Motor neuron (in vitro differentiated cells): Measurements from ENCODE around the gene ZNF536. TPM values are rescaled to one million over a fixed set of nuclear protein-coding genes. Genes with fewer than 3 reads are reported as not detected.
A peak's percentile ranks its signal among the peaks of the same experiment; 100 is the strongest.
"Not testable (repeated sequence)": the region's sequence is repeated elsewhere in the genome, so short reads cannot be mapped to it uniquely, and the experiment has no call there.

Source experiments
- ATAC-seq, 8 experiments: fragments of 200-7000 bp; cut with Tn5 transposase; replicated peaks in 6 of 8; 2 replicates each; pipeline ENCODE4 v1.8.0; 2021; ENCODE audit warnings: mild to moderate bottlenecking in 8 of 8, moderate library complexity in 8 of 8
- H3K27ac ChIP-seq, 2 donors: fragments of 250-450 bp; sonication (Bioruptor Pico); 2 replicates each; pipeline ENCODE4 v1.9.0; 2021; ENCODE audit warnings: antibody characterized with exemption in 2 of 2, mild to moderate bottlenecking in 2 of 2, moderate library complexity in 1 of 2
- H3K4me1 ChIP-seq, 2 donors: fragments of 250-450 bp; sonication (Bioruptor Pico); replicated peaks in 1 of 2; 2 replicates each; pipeline ENCODE4 v1.6.1; 2021; ENCODE audit warnings: antibody characterized with exemption in 2 of 2, mild to moderate bottlenecking in 2 of 2, moderate library complexity in 1 of 2
- H3K4me3 ChIP-seq, 5 donors: fragments of 250-450 bp; sonication (Bioruptor Pico); 2 replicates each; pipeline ENCODE4 v1.9.0; 2021; ENCODE audit warnings: antibody characterized with exemption in 5 of 5, mild to moderate bottlenecking in 5 of 5, moderate library complexity in 4 of 5
- WGBS, 10 experiments: fragments of 450-650 bp; shearing (Covaris generic); methylation state at CpG; one replicate each; pipeline ENCODE4 v1.0.0; 2022; 5-methylcytosine and 5-hydroxymethylcytosine counted together
- in situ Hi-C, 9 experiments: fragments of 400-800 bp; cut with MboI; loops; one replicate each; pipeline ENCODE4 v1.15.0; 2021; ENCODE audit warnings: low sequenced_read_pairs in 9 of 9, low pct_unique_long_range_greater_than_20kb in 2 of 9; ENCODE audit not compliant: unreplicated experiment in 9 of 9
- total RNA-seq, 8 experiments: library from RNA; unstranded; fragments of 300-600 nt; gene quantifications; 2 replicates each; pipeline versions ENCODE4 v1.2.3 to v1.2.4, GENCODE V29; 2022

The ZNF536 gene
- total RNA-seq, 8 experiments from 2014 or later: 10.0 to 37.2 (median 25.4) TPM

DNA sequence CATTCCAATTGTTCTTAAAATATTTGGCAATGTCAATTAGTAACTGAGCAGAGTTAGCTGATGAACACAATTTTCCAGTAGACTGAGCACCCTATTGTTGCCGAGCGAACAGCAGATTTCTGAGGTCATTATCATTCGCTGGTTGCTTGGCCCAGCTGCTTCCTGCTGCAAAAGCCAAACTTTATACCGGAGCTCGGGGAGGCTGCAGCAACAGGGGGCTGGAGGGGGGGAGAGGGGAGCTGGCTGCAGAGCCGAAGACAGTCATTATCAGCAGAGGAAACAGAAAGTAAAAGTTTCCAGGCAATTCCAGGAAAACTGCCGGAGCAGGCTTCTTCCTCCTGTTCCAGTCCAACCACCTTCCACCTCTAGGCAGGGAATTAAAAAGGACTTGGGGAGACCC, 77.9 kb downstream of the ZNF536 start:
- ATAC-seq: peak; percentile 20 to 81 (median 72)
- Histone ChIP-seq H3K4me1 (peaks cover 54 to 58% of the 10 kb centered on the region in 2 donors), H3K4me3 (peak overlapping the region in 4 of 5 donors; percentile 6 to 21 (median 18)), H3K27ac (peak overlapping the region; percentile 77 to 79)
- 0 to 41% (median 0%) methylated on average over 1 to 5 of the region's 7 CpGs; no CpG with 5 or more reads in 5 of the 10 experiments for WGBS, 10 experiments
- in situ Hi-C loops: no loop called here

DNA sequence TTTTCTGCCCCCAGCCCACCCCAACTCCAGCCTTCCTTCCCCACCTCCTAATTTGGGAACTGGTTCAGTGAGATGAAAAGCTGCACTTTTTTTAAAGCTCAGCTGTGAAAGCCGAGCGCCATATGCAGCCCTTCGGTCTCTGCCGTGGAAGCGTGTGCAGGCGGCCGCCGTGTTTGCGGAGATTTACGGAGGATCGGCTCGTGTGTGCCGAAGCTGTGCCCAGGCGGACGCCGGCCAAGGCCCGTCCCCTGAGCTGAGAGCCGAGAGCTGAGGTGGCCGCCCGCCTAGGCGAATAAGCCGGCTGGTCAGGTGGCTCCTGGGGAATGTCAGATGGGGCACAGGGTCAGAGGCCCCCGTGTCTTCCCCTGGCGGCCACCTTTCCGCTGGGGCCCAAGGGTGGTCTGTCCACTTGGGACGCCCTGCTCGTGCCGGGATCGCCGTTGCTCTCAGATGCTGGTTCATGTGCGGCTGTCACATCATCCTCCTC, 78.7 kb downstream of the ZNF536 start:
- Histone ChIP-seq H3K4me3 (peak overlapping the region in 1 of 5 donors; percentile 17), H3K27ac (peak overlapping the region; percentile 77 to 79), H3K4me1 (peaks cover 54 to 58% of the 10 kb centered on the region in 2 donors)
- WGBS, 10 experiments: 0 to 96% (median 55%) methylated on average over 1 to 7 of the region's 31 CpGs; no CpG with 5 or more reads in 6 of the 10 experiments
- in situ Hi-C loops: no loop called here
- ATAC-seq: peak in 7 of 8 experiments; percentile 31 to 74 (median 41)

- no peak for ATAC-seq
- in situ Hi-C loops: no loop called here
- no peak overlapping the region for H3K4me3 ChIP-seq
- H3K27ac ChIP-seq: no peak overlapping the region
- peaks cover 36 to 39% of the 10 kb centered on the region in 2 donors for H3K4me1 ChIP-seq
- 90 to 100% methylated on average over 1 to 2 of the region's 7 CpGs; no CpG with 5 or more reads in 8 of the 10 experiments for WGBS, 10 experiments
These were observed 80.7 kb downstream of the ZNF536 start for GRCh38 chr19:30452931-30453330.

DNA sequence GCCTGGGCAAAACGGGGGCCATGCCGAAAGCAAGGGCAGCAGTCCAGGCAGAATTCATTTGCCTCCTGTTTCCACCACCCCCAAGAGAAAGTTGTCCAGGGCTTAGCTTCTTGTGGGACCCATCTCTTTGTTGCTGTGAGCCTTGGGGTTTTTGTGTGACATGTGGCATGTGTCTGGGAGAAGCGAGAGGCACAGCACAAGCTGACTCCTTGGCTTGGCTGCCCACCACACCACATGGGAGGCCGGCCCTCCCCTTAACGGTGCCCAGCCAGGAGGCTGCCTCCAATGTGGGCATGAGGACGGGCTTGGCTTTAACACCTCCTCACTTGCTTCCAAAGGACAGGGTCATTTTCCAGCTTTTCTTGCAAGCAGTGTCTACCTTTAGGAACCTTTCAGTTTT, 81.6 kb downstream of the ZNF536 start:
- Histone ChIP-seq H3K4me1 (peaks cover 28 to 31% of the 10 kb centered on the region in 2 donors), H3K27ac (no peak overlapping the region), H3K4me3 (no peak overlapping the region)
- in situ Hi-C loops: no loop called here
- WGBS, 10 experiments: 75 to 94% (median 86%) methylated on average over 1 to 4 of the region's 6 CpGs; no CpG with 5 or more reads in 7 of the 10 experiments
- ATAC-seq: no peak

- 50 to 100% (median 100%) methylated on average over 1 of the region's 1 CpG; no CpG with 5 or more reads in 3 of the 10 experiments for WGBS, 10 experiments
- no peak for ATAC-seq
- peaks cover 10 to 13% of the 10 kb centered on the region in 2 donors for H3K4me1 ChIP-seq
- H3K4me3 ChIP-seq: no peak overlapping the region
- in situ Hi-C loops: no loop called here
- no peak overlapping the region for H3K27ac ChIP-seq
These were observed 83.7 kb downstream of the ZNF536 start for GRCh38 chr19:30455881-30456280.

DNA sequence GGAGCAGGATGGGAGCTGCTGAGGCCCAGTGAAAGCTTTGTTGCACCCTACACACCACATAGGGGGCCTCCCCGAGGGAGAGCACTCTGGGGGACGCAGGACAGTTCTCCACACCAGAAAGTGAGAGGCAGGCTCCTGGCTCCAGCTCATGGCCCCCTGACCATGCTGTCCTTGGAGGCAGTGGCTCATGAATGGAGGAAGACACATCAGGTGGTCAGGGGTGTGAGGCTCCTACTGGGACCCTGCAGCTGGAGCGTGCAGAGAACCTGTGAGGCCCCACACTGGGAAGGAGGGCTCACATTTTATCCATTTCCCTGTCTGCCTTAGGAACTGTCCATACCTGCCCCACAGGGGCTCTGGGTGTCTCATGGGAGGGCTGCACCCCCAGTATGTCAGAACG, 85.3 kb downstream of the ZNF536 start:
- Histone ChIP-seq H3K4me3 (no peak overlapping the region), H3K27ac (no peak overlapping the region), H3K4me1 (peaks cover 0 to 13% of the 10 kb centered on the region in 2 donors)
- no peak for ATAC-seq
- WGBS, 10 experiments: 75 to 100% (median 83%) methylated on average over 1 to 3 of the region's 4 CpGs; no CpG with 5 or more reads in 6 of the 10 experiments
- in situ Hi-C loops: no loop called here

DNA sequence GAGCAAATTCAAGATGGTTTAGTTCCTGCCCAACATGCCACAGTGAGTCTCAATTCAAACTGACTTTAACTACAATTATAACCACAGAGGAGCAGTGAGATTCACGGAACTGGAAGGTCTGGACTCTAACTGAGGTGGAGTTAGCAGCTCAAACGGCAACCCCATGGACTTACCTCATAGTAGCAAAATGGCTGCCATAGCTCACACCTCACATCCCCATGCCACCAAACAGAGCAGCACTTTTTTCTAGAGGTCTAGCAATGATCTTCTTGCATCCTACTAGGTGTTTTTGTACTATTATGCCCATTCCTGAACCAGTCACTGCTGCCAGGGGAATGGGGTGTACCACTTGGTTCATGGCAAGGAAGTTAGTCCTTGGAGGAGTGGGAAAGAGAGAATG, 87.7 kb downstream of the ZNF536 start:
- Histone ChIP-seq H3K4me1 (peaks cover 0 to 6% of the 10 kb centered on the region in 2 donors), H3K27ac (no peak overlapping the region), H3K4me3 (no peak overlapping the region)
- WGBS, 10 experiments: 75 to 100% (median 91%) methylated on average over 1 to 2 of the region's 2 CpGs; no CpG with 5 or more reads in 4 of the 10 experiments
- ATAC-seq: no peak
- in situ Hi-C loops: no loop called here

GRCh38 chr19:30464162-30464561, 92.0 kb downstream of the ZNF536 start:
- no peak overlapping the region for H3K4me3 ChIP-seq
- H3K27ac ChIP-seq: no peak overlapping the region
- H3K4me1 ChIP-seq: peaks cover 0 to 6% of the 10 kb centered on the region in 2 donors
- WGBS, 10 experiments: 93 to 100% (median 95%) methylated on average over 3 to 7 of the region's 8 CpGs; no CpG with 5 or more reads in 7 of the 10 experiments
- in situ Hi-C loops: no loop called here
- ATAC-seq: no peak

DNA sequence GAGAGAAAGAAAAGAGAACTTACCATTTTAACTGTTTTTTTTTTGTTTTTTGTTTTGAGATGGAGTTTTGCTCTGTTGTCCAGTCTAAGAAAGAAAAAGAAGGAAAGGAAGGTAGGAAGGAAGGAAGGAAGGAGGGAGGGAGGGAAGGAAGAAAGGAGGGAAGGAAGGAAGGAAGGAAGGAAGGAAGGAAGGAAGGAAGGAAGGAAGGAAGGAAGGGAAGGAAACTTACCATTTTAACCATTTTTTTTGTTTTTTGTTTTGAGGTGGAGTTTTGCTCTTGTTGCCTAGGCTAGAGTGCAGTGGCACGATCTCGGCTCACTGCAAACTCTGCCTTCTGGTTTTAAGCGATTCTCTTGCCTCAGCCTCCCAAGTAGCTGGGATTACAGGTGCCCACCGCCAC, 94.4 kb downstream of the ZNF536 start:
- ATAC-seq, H3K4me1 ChIP-seq, H3K27ac ChIP-seq, H3K4me3 ChIP-seq, in situ Hi-C loops: not testable (repeated sequence)
- 93 to 100% (median 100%) methylated on average over 2 to 4 of the region's 4 CpGs; no CpG with 5 or more reads in 6 of the 10 experiments for WGBS, 10 experiments

GRCh38 chr19:30467239-30467638, 95.1 kb downstream of the ZNF536 start:
- H3K4me1 ChIP-seq: peaks cover 0 to 6% of the 10 kb centered on the region in 2 donors
- no peak for ATAC-seq
- H3K4me3 ChIP-seq: no peak overlapping the region
- no peak overlapping the region for H3K27ac ChIP-seq
- 54 to 100% (median 96%) methylated on average over 1 to 4 of the region's 4 CpGs; no CpG with 5 or more reads in 1 of the 10 experiments for WGBS, 10 experiments
- in situ Hi-C loops: no loop called here

DNA sequence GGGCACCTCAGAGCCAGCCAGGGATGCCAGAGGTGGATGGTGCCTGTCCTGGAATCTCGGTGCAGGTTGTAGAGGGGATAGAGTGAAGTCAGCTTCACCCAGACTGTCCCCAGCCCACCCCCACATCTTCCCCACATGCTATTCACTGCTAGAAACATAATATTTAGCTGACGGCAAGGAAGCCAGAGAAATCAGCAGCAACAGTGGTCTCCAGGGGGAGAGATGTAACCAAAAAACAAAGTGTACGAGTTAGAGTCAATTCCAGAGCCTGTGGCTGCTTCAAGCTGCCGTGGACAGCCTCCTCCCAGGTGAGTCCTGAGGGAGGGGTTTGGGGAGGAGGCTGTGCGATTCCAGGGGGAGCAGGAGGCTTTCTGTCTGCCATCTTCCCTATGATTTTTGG, 97.6 kb downstream of the ZNF536 start:
- ATAC-seq: no peak
- Histone ChIP-seq H3K27ac (no peak overlapping the region), H3K4me1 (peaks cover 0 to 6% of the 10 kb centered on the region in 2 donors), H3K4me3 (no peak overlapping the region)
- in situ Hi-C loops: no loop called here
- WGBS, 10 experiments: 46% methylated on average over 3 of the region's 5 CpGs; no CpG with 5 or more reads in 9 of the 10 experiments

- WGBS, 10 experiments: 33 to 100% (median 100%) methylated on average over 1 to 3 of the region's 4 CpGs; no CpG with 5 or more reads in 2 of the 10 experiments
- Histone ChIP-seq H3K4me3 (no peak overlapping the region), H3K4me1 (peaks cover 0 to 6% of the 10 kb centered on the region in 2 donors), H3K27ac (no peak overlapping the region)
- in situ Hi-C loops: no loop called here
- ATAC-seq: no peak
These were observed 99.3 kb downstream of the ZNF536 start for GRCh38 chr19:30471441-30471840.

GRCh38 chr19:30473334-30473867, 101.2 kb downstream of the ZNF536 start:
- Histone ChIP-seq H3K27ac (no peak overlapping the region), H3K4me3 (no peak overlapping the region), H3K4me1 (peaks cover 0 to 6% of the 10 kb centered on the region in 2 donors)
- in situ Hi-C loops: no loop called here
- 40 to 100% (median 81%) methylated on average over 1 to 3 of the region's 5 CpGs; no CpG with 5 or more reads in 5 of the 10 experiments for WGBS, 10 experiments
- ATAC-seq: no peak
